GM21390 (cell line): ENCODE results near the gene RFTN1.

Experiments
- ATAC-seq: cut with Tn5 transposase; IDR thresholded peaks from one replicate; pipeline ENCODE4 v1.9.1; 2021; ENCODE audit not compliant: unreplicated experiment

The RFTN1 gene

DNA sequence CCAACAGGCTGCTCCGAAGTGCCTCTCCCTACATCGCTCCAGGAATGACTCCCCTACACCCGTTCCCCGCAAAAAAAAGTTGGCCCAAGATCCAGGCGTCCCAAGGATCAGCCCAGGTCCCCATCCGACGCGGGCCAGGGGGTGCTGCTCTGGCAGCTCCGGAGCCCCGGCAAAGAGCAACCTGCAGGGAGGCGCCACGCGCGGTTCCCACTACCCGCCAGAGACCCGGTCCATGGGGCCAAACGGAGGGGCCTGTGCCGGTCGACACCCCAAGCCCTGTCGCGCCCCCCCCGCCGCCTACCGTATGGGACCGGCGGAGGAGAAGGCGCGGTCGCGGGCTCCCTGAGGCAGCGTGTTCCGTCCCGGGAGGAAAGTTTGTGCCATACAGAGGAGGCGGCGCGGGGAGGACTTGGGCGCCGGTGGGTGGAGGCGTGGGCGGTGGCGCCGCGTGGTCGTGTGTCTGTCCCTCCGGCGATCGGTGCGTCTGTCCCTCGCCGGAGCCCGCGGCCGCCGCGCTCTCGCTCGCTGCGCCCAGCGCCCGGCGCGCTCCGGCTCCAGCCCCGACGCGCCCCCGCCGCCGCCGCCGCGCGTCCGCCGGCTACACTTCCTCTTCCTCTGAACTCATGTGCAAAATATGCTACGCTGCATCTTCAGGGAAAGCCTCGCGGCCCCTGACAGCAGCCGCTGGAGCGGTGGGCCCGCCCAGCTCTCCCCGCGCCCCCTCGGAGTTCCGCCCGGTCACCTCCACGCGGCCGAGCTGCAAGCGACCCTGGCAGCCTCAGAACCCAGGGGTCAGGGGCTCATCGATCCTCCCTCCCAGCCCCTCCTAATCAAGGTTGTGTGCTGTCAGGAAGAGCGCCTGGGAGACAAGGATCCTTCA lies at the start of gene RFTN1:
Gene RFTN1 (minus strand): TSS at position 559 of the 880 bp plus-strand sequence. CDS start 19,830 bp downstream, outside the sequence.
- ATAC-seq: no peak

DNA sequence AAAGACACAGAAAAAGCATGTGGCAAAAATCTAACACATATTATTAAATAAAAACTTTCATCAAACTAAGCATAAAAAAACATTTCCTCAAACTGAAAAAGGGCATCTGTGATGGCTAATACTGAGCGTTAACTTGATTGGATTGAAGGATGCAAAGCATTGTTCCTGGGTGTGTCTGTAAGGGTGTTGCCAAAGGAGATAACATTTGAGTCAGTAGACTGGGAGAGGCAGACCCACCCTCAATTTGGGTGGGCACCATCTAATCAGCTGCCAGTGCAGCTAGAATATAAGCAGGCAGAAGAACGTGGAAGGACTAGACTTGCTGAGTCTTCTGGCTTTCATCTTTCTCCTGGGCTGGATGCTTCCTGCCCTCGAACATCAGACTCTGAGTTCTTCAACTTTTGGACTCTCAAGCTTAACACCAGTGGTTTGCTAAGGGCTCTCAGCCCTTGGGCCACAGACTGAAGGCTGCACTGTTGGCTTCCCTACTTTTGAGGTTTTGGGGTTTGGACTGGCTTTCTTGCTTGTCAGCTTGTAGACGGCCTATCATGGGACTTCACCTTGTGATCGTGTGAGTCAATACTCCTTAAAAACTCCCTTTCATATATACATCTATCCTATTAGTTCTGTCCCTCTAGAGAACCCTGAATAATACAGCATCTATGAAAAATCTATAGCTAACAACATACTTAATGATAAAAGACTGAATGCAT lies 46.3 kb upstream of the RFTN1 start:
- ATAC-seq: no peak

DNA sequence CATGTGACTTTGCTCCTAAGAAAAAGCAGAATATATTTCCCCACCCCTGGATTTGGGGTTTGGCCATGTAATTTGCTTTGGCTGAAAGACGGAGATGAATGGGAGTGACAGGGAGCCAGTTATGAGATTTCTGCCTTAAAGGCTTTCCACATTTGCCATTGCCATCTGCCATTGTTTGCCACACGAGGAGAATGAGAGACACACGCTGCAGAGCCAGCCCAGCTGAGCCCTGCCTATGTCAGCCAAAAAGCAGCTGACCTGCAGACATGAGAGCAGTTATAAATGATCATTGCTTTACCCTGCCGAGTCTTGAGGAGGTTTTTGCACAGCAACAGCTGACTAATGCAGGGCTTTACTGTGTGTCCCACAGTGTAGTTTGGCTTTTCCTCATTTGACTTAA lies 40.6 kb upstream of the RFTN1 start:
- ATAC-seq: no peak

DNA sequence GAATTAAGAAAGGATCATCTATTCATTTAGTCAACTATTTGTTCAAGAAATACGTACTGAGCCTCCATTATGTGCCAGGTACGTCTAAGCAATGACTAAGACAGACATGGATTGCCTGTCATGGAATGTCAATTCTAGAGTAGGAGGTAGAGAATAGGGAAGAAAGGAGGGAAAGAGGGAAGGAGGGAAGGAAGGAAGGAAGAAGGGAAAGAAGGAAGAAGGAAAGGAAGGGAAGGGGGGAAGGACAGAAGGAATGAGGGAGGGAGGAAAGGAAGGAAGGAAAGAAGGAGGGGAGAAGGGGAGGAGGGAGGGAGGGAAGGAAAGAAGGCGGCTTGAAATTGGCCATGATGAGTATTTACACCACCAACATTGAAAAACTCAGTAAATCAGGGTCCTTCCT lies 39.3 kb upstream of the RFTN1 start:
- ATAC-seq: no peak

GRCh38 chr3:16551342-16551976 lies 38.0 kb upstream of the RFTN1 start:
- peak; percentile 11 for ATAC-seq

- ATAC-seq: peak; percentile 92
Observed at GRCh38 chr3:16550676-16551341, 37.3 kb upstream of the RFTN1 start.

DNA sequence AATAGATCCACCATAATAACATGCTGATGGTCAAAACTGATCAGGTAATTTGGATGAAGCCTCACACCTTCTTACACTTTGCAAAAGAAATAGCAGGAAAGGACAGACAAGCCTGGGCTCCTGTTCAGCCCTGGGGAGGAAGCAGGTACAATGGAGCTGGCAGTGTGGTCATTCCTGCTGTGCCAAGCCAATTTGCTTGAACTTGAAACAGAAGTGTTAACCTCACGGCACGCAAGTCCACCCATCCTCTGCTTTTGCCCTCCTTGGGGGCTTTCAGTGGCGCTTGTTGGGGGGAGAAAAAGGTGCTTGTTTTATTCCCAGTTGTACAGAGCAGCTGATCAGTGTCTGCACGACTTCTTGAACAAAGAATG lies 36.8 kb upstream of the RFTN1 start:
- ATAC-seq: peak; percentile 15

DNA sequence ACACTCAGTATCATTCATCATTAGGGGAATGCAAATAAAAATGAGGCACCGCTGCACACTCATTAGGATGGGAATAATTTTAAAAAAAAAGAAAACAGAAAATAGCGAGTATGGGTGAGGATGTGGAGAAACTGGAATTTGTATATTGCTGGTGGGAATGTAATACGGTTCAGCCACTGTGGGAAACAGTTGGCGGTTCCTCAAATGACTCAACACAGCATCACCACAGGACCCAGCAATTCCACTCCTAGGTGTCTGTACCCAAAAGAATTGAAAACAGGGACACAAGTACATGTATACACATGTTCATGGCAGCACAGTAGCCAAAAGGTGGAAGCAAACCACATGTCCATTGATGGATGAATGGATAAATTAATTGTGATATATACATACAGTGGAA lies 35.2 kb upstream of the RFTN1 start:
- no peak for ATAC-seq

- no peak for ATAC-seq
Observed at GRCh38 chr3:16547561-16548357, 34.3 kb upstream of the RFTN1 start.

- ATAC-seq: no peak
Observed at GRCh38 chr3:16546186-16547010, 32.9 kb upstream of the RFTN1 start.

DNA sequence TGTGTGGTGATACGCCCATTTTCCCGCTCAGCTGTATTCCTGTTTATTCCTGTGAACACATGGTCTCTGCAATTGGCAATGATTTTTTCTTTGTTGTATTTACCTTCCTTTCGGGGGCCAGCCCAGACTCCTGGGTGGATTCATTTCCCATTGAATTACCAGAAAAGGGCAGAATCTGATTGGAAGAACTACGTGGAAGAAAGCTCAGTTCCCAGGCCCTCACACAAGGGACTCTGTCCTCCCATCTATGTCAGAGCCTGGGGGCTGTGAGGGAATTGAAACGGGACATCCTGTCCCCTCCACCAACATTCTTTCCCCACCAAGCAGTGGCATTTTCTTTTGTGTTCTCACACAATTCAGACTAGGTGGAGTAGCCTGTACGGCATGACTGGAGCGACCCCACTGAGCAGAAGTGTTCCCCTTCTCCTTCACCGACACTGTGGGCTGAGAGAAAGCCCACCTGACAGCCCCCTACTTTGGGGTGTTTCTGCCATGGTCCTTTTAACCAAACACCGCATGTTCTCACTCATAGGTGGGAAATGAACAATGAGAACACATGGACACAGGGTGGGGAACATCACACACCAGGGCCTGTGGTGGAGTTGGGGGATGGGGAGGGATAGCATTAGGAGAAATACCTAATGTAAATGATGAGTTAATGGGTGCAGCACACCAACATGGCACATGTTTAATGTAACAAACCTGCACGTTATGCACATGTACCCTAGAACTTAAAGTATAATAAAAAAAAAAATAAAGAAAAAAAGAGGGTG lies 32.1 kb upstream of the RFTN1 start:
- no peak for ATAC-seq

DNA sequence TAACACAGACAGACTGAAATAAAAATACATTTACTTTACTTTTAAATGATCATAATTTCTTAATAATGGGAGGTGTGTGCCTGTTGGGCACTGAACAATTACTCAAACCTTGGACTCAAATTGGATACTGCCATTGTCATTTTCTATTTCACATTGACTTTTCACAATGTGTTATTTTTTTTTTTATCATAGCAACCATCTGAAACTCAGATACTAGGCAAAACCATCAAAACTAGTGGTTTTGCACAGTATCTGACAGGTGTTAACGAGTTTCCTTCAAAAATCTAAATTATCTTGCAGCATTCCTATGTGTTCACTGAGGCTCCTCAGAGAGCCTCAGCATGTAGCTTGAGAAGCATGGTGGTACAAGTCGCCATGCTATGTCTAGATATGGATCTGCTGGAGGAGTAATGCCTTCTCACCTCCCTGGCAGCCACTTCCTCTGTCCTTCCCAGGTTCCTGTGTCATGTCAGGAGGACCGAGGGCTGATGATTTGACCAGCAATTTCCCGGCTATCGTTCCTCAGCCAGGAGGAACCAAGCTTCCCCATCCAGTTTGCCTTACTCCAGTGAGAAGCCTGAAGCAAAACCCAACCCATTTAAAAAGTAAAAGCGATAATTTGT lies 29.9 kb upstream of the RFTN1 start:
- no peak for ATAC-seq

GRCh38 chr3:16538507-16538906 lies 25.0 kb upstream of the RFTN1 start:
- no peak for ATAC-seq

DNA sequence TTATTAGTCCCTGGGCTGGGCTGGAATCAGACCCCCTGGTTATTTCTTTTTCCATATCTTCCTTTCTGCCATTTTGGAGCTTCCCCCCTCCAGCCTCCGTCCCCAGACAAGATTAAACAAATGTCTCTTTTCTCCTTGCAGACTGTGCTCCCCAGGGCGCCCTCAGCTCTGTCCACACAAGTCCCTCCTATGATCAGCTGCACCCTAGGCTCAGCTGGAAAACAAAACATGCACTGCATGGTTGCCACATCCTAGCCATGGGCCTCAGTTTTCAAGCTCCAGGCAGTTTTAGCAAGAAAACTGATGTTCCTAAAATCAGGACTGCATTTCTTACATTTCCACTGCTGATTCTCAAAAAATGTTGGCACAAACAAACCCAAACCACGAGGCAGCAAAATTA lies 23.5 kb upstream of the RFTN1 start:
- ATAC-seq: no peak

DNA sequence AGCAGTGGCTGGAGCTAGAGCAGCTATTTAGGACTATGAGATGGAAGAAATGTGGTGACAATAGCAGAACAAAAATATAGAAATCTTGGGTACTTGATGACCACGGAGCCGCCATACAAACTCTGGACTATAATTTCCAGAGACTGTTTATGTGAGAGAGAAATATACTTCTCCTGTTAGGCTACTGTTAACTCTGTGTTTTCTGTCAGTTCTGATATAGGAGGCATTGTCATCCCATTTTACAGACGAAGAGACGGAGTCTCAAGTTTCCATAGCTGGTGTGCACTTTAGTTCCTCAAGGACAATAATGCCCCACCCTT lies 22.8 kb upstream of the RFTN1 start:
- no peak for ATAC-seq

- no peak for ATAC-seq
Observed at GRCh38 chr3:16534640-16535262, 21.3 kb upstream of the RFTN1 start.

- ATAC-seq: no peak
Observed at GRCh38 chr3:16533928-16534574, 20.6 kb upstream of the RFTN1 start.

DNA sequence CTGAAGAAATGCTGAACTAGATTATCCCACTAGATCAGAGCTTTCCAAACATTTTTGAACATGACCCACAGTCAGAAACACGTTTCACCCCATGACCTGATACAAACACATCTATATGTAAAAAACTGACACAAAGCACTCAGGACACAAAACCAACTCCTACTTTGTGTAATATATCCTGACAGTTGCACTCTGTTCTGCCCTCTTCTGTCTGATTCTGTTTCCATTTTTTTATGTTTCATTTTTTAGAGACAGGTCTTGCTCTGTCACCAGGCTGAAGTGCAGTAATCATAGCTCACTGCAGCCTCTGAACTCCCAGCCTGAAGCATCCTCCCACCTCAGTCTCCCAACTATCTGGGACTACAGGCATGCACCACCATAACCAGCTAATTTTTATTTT lies 15.8 kb upstream of the RFTN1 start:
- ATAC-seq: peak; percentile 53
